Measurements from ENCODE around the gene NECAB2.

DNA sequence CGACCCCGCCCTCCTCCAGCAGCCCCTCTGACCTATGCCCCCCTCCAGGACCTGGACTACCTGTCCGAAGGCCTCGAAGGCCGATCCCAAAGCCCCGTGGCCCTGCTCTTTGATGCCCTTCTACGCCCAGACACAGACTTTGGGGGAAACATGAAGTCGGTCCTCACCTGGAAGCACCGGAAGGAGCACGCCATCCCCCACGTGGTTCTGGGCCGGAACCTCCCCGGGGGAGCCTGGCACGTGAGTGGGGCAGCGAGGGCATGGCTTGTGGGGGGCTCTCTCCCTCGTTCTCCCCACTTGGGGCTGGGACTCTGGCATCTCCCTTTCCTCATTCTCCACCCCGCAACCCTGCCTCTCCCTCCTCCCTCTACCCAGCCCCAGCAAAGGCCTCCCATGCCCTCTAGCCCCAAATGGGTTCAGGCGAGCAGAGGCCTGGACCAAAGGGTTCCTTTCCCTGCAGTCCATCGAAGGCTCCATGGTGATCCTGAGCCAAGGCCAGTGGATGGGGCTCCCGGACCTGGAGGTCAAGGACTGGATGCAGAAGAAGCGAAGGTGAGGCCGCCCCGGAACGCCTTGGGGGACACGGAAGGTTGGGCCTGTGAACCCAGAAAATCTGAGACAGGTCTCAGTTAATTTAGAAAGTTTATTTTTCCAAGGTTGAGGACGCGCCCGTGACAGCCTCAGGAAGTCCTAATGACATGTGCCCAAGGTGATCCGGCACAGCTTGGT lies 7.4 kb upstream of the NECAB2 start:
- TF ChIP-seq, protein P1, sequence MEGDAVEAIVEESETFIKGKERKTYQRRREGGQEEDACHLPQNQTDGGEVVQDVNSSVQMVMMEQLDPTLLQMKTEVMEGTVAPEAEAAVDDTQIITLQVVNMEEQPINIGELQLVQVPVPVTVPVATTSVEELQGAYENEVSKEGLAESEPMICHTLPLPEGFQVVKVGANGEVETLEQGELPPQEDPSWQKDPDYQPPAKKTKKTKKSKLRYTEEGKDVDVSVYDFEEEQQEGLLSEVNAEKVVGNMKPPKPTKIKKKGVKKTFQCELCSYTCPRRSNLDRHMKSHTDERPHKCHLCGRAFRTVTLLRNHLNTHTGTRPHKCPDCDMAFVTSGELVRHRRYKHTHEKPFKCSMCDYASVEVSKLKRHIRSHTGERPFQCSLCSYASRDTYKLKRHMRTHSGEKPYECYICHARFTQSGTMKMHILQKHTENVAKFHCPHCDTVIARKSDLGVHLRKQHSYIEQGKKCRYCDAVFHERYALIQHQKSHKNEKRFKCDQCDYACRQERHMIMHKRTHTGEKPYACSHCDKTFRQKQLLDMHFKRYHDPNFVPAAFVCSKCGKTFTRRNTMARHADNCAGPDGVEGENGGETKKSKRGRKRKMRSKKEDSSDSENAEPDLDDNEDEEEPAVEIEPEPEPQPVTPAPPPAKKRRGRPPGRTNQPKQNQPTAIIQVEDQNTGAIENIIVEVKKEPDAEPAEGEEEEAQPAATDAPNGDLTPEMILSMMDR (conservative IDR thresholded peaks at IDR 0.05 in 1 of 2, IDR thresholded peaks at IDR 0.05 in 1 of 2; ENCODE audit: low read depth in 1 of 2, low read length in 2 of 2): no peak
- TF ChIP-seq EZH2 (IDR thresholded peaks at IDR 0.05; ENCODE audit: low read length, missing control alignments): no peak

Data from fibroblast of lung (primary cell).